Measurements from ENCODE around the gene INSR. TPM values are rescaled to one million over a fixed set of nuclear protein-coding genes. Genes with fewer than 3 reads are reported as not detected.

The INSR gene
- total RNA-seq, 1 experiment from 2014 or later = 35.9 TPM

- 0 out of 2 replicates have a peak, but pooled peaks cover 4% of the 10 kb centered on the region for H3K9me3 Mint-ChIP-seq
- H3K27ac Mint-ChIP-seq = no peak overlapping the region
- no peaks in the 10 kb centered on the region for H3K36me3 Mint-ChIP-seq
- no peak for ATAC-seq
- no peak overlapping the region for H3K4me3 Mint-ChIP-seq
- no peak for DNase-seq (ENCODE audit: low spot score)
- ChIA-PET CTCF (interaction anchor here (1.1 to 1.6 kb wide), 2 partner anchors 10 to 232 kb away, joined by 3 to 9 read pairs; no protein-coding TSS in a partner anchor), POLR2A (no interaction called here)
- H3K27me3 Mint-ChIP-seq (ENCODE audit: low read depth) = no peaks in the 10 kb centered on the region; the same call in 1 of the 2 replicates
- no peak for TF ChIP-seq ZNF396 (CRISPR knock-in tag; IDR thresholded peaks at IDR 0.05; ENCODE audit: borderline replicate concordance)
- TF ChIP-seq ZNF121 (CRISPR knock-in tag; IDR thresholded peaks at IDR 0.05) = no peak
- no peak for TF ChIP-seq FOXP4 (CRISPR knock-in tag; IDR thresholded peaks at IDR 0.05)
- TF ChIP-seq AR (CRISPR knock-in tag; IDR thresholded peaks at IDR 0.05) = no peak
- no peak for TF ChIP-seq NR3C1 (CRISPR knock-in tag; conservative IDR thresholded peaks at IDR 0.05; ENCODE audit: low read depth)
- no peak for TF ChIP-seq E2F4 (CRISPR knock-in tag; IDR thresholded peaks at IDR 0.05; ENCODE audit: borderline replicate concordance, low read depth)
- no peak for TF ChIP-seq ELF4 (CRISPR knock-in tag; IDR thresholded peaks at IDR 0.05; ENCODE audit: low read depth)
- no peaks in the 10 kb centered on the region for H3K4me1 Mint-ChIP-seq
These were observed 42.2 kb upstream of the INSR start for GRCh38 chr19:7336321-7336973.

- ChIA-PET POLR2A (no interaction called here), CTCF (no interaction called here)
- Mint-ChIP-seq H3K27me3 (ENCODE audit: low read depth) (no peaks in the 10 kb centered on the region; the same call in 1 of the 2 replicates), H3K9me3 (peaks cover 4% of the 10 kb centered on the region; the same call in 1 of the 2 replicates), H3K4me3 (no peak overlapping the region), H3K27ac (no peak overlapping the region), H3K36me3 (no peaks in the 10 kb centered on the region), H3K4me1 (no peaks in the 10 kb centered on the region)
- no peak for TF ChIP-seq EMX1 (CRISPR knock-in tag; IDR thresholded peaks at IDR 0.05)
- no peak for TF ChIP-seq PREB (CRISPR knock-in tag; IDR thresholded peaks at IDR 0.05; ENCODE audit: borderline replicate concordance)
- TF ChIP-seq ETV6 (CRISPR knock-in tag; IDR thresholded peaks at IDR 0.05) = no peak
- TF ChIP-seq ESRRA (CRISPR knock-in tag; IDR thresholded peaks at IDR 0.05; ENCODE audit: borderline replicate concordance) = no peak
- no peak for TF ChIP-seq ZNF232 (CRISPR knock-in tag; IDR thresholded peaks at IDR 0.05)
- no peak for TF ChIP-seq KAT7 (CRISPR knock-in tag; IDR thresholded peaks at IDR 0.05; ENCODE audit: borderline replicate concordance)
- no peak for TF ChIP-seq ZBTB21 (CRISPR knock-in tag; IDR thresholded peaks at IDR 0.05; ENCODE audit: borderline replicate concordance)
- no peak for TF ChIP-seq STAT6 (CRISPR knock-in tag; conservative IDR thresholded peaks at IDR 0.05; ENCODE audit: low read depth)
- no peak for TF ChIP-seq HMGA2 (CRISPR knock-in tag; IDR thresholded peaks at IDR 0.05)
- TF ChIP-seq NFE2L1 (CRISPR knock-in tag; IDR thresholded peaks at IDR 0.05) = no peak
- DNase-seq (ENCODE audit: low spot score) = no peak
- ATAC-seq = no peak
These were observed 39.2 kb upstream of the INSR start for GRCh38 chr19:7333198-7334118.

All from WTC11 (cell line).